Kidney (tissue), 14 donors: Measurements from ENCODE around the gene WDR89. TPM values are rescaled to one million over a fixed set of nuclear protein-coding genes. Genes with fewer than 3 reads are reported as not detected.

Experiments
- DNase-seq, 5 donors: peaks; one replicate each; pipeline ENCODE4 v3.0.0-alpha.2; 2013 to 2020
- FAIRE-seq: peaks from 2 replicates; lab custom pipeline; 2012; peaks lifted over from hg19 to GRCh38; lab: Jason Lieb, UNC
- H3K27ac ChIP-seq, 2 donors: one replicate each; pipeline ENCODE4 v1.7.0; 2013; ENCODE audit warnings: low read depth in 2 of 2, low read length in 2 of 2, inconsistent platforms in 1 of 2
- H3K27me3 ChIP-seq: one replicate; pipeline ENCODE4 v1.7.1; 2013; ENCODE audit warnings: low read length, inconsistent platforms; ENCODE audit not compliant: control insufficient read depth, insufficient read depth
- H3K36me3 ChIP-seq, 3 donors: one replicate each; pipeline versions ENCODE4 v1.7.0 to v1.7.1; 2013; ENCODE audit warnings: low read length in 3 of 3, control low read depth in 1 of 3, inconsistent platforms in 1 of 3; ENCODE audit not compliant: insufficient read depth in 3 of 3, control insufficient read depth in 2 of 3
- H3K4me1 ChIP-seq, 3 donors: one replicate each; pipeline versions ENCODE4 v1.7.0 to v1.7.1; 2013; ENCODE audit warnings: low read length in 3 of 3, inconsistent platforms in 1 of 3, low read depth in 1 of 3; ENCODE audit not compliant: control insufficient read depth in 2 of 3, insufficient read depth in 2 of 3
- H3K4me3 ChIP-seq, 3 donors: one replicate each; pipeline versions ENCODE4 v1.7.0 to v1.8.1; 2013; ENCODE audit warnings: low read length in 3 of 3, control low read depth in 1 of 3, inconsistent platforms in 1 of 3
- H3K9ac ChIP-seq, 3 donors: one replicate each; pipeline versions ENCODE4 v1.7.0 to v1.7.1; 2013; ENCODE audit warnings: low read length in 3 of 3, control low read depth in 1 of 3, inconsistent platforms in 1 of 3
- H3K9me3 ChIP-seq, 3 donors: one replicate each; pipeline versions ENCODE4 v1.7.0 to v1.7.1; 2013; ENCODE audit warnings: low read length in 3 of 3, control low read depth in 1 of 3, inconsistent platforms in 1 of 3; ENCODE audit not compliant: control insufficient read depth in 2 of 3, insufficient read depth in 1 of 3
- intact Hi-C: fragments of 100-400 bp; cut with DNase I; formaldehyde crosslinking; loops from one replicate; pipeline ENCODE4 v1.11.1; 2022
- polyA plus RNA-seq: library from polyadenylated mRNA; stranded (reverse); fragments of 350-450 nt; fragmentation: Illumina TruSeq; extraction: RNeasy Lipid Tissue Mini Kit (QIAGEN cat#74804); gene quantifications from one replicate; pipeline ENCODE4 v1.2.3, GENCODE V29; 2014; ENCODE audit warnings: low read depth, low replicate concordance; ENCODE audit not compliant: insufficient read depth
- total RNA-seq: library from RNA; stranded (reverse); fragmentation: NEBNext Ultra II Directional; extraction: Animal tissue kit (Norgen Biotek cat#: 25700); gene quantifications from one replicate; pipeline ENCODE4 v1.2.1, GENCODE V29; 2021
- TF ChIP-seq, protein P1 (sequence below): IDR thresholded peaks from 3 replicates; pipeline ENCODE4 v1.5.1; 2012; ENCODE audit warnings: mild to moderate bottlenecking, moderate library complexity, borderline replicate concordance; ENCODE audit not compliant: insufficient read depth; ENCODE audit errors: extremely low read depth
- donor health status: control.
- donor health status: control.
- donor health status: control.
- donor health status: control.
- donor health status: control.
- donor health status: DM: yes; HTN: yes; CAD: no.
- donor health status: Normal renal cell carcinoma (clear cell type).

Gene WDR89
- total and polyA plus RNA-seq, 2 donors from 2014 or later, result 10.8 to 15.7 TPM

DNA sequence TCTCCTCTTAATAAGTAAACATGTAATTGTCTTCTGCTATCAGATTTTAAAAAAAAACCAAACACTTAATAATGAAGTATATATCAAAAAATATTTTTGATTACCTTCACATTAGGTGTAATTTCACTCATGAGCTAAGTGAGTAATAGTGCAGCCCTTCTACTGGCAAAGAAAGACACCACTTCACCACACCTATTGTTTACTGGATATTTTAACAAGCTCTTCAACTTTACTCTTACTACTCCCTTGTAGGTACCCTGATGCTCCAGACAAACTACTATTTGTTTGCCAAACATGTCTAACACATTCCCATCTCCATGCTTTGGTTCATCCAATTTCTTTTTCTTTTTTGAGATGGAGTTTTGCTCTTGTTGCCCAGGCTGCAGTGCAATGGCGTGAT is 36.9 kb upstream of the WDR89 start:
- TF ChIP-seq, protein P1, sequence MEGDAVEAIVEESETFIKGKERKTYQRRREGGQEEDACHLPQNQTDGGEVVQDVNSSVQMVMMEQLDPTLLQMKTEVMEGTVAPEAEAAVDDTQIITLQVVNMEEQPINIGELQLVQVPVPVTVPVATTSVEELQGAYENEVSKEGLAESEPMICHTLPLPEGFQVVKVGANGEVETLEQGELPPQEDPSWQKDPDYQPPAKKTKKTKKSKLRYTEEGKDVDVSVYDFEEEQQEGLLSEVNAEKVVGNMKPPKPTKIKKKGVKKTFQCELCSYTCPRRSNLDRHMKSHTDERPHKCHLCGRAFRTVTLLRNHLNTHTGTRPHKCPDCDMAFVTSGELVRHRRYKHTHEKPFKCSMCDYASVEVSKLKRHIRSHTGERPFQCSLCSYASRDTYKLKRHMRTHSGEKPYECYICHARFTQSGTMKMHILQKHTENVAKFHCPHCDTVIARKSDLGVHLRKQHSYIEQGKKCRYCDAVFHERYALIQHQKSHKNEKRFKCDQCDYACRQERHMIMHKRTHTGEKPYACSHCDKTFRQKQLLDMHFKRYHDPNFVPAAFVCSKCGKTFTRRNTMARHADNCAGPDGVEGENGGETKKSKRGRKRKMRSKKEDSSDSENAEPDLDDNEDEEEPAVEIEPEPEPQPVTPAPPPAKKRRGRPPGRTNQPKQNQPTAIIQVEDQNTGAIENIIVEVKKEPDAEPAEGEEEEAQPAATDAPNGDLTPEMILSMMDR, result no peak
- H3K4me3 ChIP-seq, result no peak overlapping the region
- H3K27ac ChIP-seq, result peak overlapping the region in 1 of 2 donors; percentile 48
- intact Hi-C loops, result no loop called here
- H3K9ac ChIP-seq, result no peak overlapping the region
- H3K9me3 ChIP-seq, result no peaks in the 10 kb centered on the region
- peaks cover 0 to 3% (median 2%) of the 10 kb centered on the region in 3 donors for H3K4me1 ChIP-seq
- H3K36me3 ChIP-seq, result no peaks in the 10 kb centered on the region
- FAIRE-seq, result no peak
- DNase-seq, result no peak
- H3K27me3 ChIP-seq, result no peaks in the 10 kb centered on the region

DNA sequence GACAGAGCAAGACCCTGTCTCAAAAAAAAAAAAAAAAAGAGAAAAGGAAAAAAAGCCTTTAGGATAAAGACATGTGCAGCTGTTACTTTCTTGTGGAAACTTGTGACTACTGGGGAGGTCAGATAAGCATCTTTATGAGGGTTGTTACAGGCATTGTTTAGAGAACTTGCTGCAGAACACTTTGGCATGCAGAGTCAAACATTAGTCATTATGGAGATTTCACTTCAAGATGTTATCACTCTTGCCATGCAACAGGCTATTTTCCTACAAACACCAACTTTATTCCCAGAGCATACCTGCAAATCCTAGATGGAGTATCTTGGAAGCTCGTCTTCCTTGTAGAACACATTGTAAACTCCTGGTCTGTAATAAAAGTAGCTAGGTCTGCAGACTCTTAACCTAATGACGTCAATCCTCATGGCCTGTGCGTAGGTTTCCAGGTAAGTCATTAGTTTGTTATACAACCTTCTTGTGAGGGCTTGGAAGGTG is 36.3 kb upstream of the WDR89 start:
- Histone ChIP-seq H3K4me1 (peaks cover 0 to 7% (median 6%) of the 10 kb centered on the region in 3 donors), H3K36me3 (no peaks in the 10 kb centered on the region), H3K9ac (no peak overlapping the region), H3K27me3 (no peaks in the 10 kb centered on the region), H3K4me3 (no peak overlapping the region), H3K9me3 (no peaks in the 10 kb centered on the region), H3K27ac (peak overlapping the region in 1 of 2 donors; percentile 64)
- TF ChIP-seq, protein P1, result no peak
- no peak for FAIRE-seq
- intact Hi-C loops, result no loop called here
- DNase-seq, result peak in 2 of 5 donors; percentile 65 to 74

DNA sequence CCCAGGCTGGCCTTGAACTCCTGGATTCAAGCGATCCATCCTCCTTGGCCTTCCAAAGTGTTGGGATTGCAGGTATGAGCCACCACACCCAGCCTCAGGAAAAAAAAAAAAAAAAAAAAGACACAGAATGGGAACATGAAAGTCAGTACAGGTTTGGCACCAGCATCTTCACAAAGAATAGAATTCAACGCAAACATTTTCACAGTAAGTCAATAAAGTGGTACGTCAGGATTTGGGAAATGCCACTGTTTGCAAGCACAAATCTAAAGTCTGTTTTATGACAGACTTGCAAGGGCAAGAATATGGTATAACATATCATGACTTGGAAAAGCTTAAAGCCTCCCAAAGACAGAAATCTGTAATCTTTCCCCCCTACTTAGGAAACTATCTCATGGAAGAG is 34.9 kb upstream of the WDR89 start:
- FAIRE-seq (no peak), DNase-seq (no peak)
- no peaks in the 10 kb centered on the region for H3K9me3 ChIP-seq
- no peaks in the 10 kb centered on the region for H3K36me3 ChIP-seq
- TF ChIP-seq, protein P1, result no peak
- H3K27me3 ChIP-seq, result no peaks in the 10 kb centered on the region
- no peak overlapping the region for H3K9ac ChIP-seq
- H3K27ac ChIP-seq, result no peak overlapping the region
- intact Hi-C loops, result no loop called here
- H3K4me3 ChIP-seq, result no peak overlapping the region
- H3K4me1 ChIP-seq, result peaks cover 0 to 8% (median 7%) of the 10 kb centered on the region in 3 donors
